Lower leg skin (tissue), 4 donors: ENCODE results near the gene LDAH. TPM values are rescaled to one million over a fixed set of nuclear protein-coding genes. Genes with fewer than 3 reads are reported as not detected.

Experiments used
- DNase-seq, 2 donors: peaks; one replicate each; pipeline ENCODE4 v3.0.0-alpha.2; 2019; ENCODE audit warnings: low spot score in 2 of 2
- H3K4me3 ChIP-seq: fragments of 200-600 bp; sonication (generic); 2 replicates; pipeline ENCODE4 v1.5.1; 2017; ENCODE audit warnings: mild to moderate bottlenecking, low read depth; ENCODE audit not compliant: poor library complexity, severe bottlenecking
- CTCF ChIP-seq, 3 donors: fragments of 450-650 bp; IDR thresholded peaks; one replicate each; pipeline ENCODE4 v1.5.1; 2016; ENCODE audit warnings: antibody characterized with exemption in 3 of 3, mild to moderate bottlenecking in 3 of 3, moderate library complexity in 2 of 3
- POLR2A ChIP-seq, 2 donors: fragments of 450-650 bp; IDR thresholded peaks; one replicate each; pipeline ENCODE4 v1.6.1; 2016 to 2017; ENCODE audit warnings: antibody characterized with exemption in 2 of 2, mild to moderate bottlenecking in 1 of 2, moderate library complexity in 1 of 2
- WGBS, 2 donors: methylation state at CpG; one replicate each; pipeline ENCODE4 v1.1.5; 2018; 5-methylcytosine and 5-hydroxymethylcytosine counted together
- intact Hi-C: fragments of 100-400 bp; cut with DNase I; formaldehyde crosslinking; loops from one replicate; pipeline ENCODE4 v1.15.0; 2023; ENCODE audit warnings: low total_unique reads
- total RNA-seq, 4 donors: library from RNA; depleted of rRNA; stranded (reverse); fragments of >200 nt; gene quantifications; one replicate each; pipeline ENCODE4 v1.1.0, GENCODE V29; 2016

The LDAH gene
- total RNA-seq, 4 donors from 2014 or later: 8.5 to 16.2 (median 11.6) TPM

- intact Hi-C loops: no loop called here
- no peak for DNase-seq
- WGBS, 2 donors: 85 to 97% methylated on average over 15 of the region's 15 CpGs
- TF ChIP-seq CTCF (IDR thresholded peaks at IDR 0.05) (no peak), POLR2A (IDR thresholded peaks at IDR 0.05) (no peak)
- H3K4me3 ChIP-seq: no peak overlapping the region
Measured at GRCh38 chr2:20638646-20639430, 184.1 kb downstream of the LDAH start.

GRCh38 chr2:20638014-20638413 lies 184.9 kb downstream of the LDAH start:
- intact Hi-C loops: no loop called here
- WGBS, 2 donors: 93 to 95% methylated on average over 4 to 13 of the region's 13 CpGs
- no peak for DNase-seq
- no peak overlapping the region for H3K4me3 ChIP-seq
- TF ChIP-seq CTCF (IDR thresholded peaks at IDR 0.05) (no peak), POLR2A (IDR thresholded peaks at IDR 0.05) (no peak)

- no peak for DNase-seq
- WGBS, 2 donors: 59 to 77% methylated on average over 13 of the region's 13 CpGs
- no peak overlapping the region for H3K4me3 ChIP-seq
- no peak for TF ChIP-seq CTCF (IDR thresholded peaks at IDR 0.05)
- TF ChIP-seq POLR2A (IDR thresholded peaks at IDR 0.05): no peak
- intact Hi-C loops: no loop called here
Measured at GRCh38 chr2:20637147-20637546, 185.8 kb downstream of the LDAH start.

- H3K4me3 ChIP-seq: no peak overlapping the region
- 40 to 44% methylated on average over 24 to 32 of the region's 32 CpGs for WGBS, 2 donors
- peak; percentile 84 to 97 for DNase-seq
- intact Hi-C loops: no loop called here
- no peak for TF ChIP-seq POLR2A (IDR thresholded peaks at IDR 0.05)
- peak in 2 of 3 donors; percentile 60 to 89 for TF ChIP-seq CTCF (IDR thresholded peaks at IDR 0.05)
Measured at GRCh38 chr2:20635675-20636584, 187.0 kb downstream of the LDAH start.

- intact Hi-C loops: no loop called here
- no peak for DNase-seq
- H3K4me3 ChIP-seq: no peak overlapping the region
- TF ChIP-seq POLR2A (IDR thresholded peaks at IDR 0.05) (no peak), CTCF (IDR thresholded peaks at IDR 0.05) (no peak)
- WGBS, 2 donors: 72 to 77% methylated on average over 5 of the region's 5 CpGs
Measured at GRCh38 chr2:20635113-20635510, 187.8 kb downstream of the LDAH start.
